VCaP (cell line): ENCODE results near the gene ZC2HC1B.

ENCODE experiments used
- H3K27ac ChIP-seq: fragments of 450-650 bp; 2 replicates; pipeline ENCODE4 v1.5.1; 2017
- TF ChIP-seq, protein P1 (sequence below): fragments of 450-650 bp; conservative IDR thresholded peaks from 2 replicates; pipeline ENCODE4 v1.5.1; 2017; ENCODE audit warnings: mild to moderate bottlenecking, moderate library complexity

ZC2HC1B gene

DNA sequence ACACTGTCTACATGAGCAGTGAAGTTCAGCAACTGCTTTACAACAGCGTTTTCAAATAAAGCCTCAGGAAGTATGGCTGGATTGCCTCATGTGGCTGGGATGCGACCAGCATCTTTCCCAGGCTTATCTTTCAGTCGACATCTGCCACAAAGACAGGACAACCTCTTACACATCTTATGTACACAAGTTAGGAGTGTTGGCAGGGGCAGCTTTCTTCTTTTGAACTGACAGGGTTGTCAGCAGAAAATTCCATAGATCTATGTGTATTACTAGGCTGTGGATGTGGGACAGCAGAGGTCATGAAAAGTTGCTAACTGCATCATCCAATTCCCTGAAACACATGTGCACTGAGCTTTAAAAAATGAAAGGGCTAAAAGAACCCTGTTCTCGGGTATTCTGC is 95.7 kb downstream of the ZC2HC1B start:
- H3K27ac ChIP-seq, result no peak overlapping the region
- TF ChIP-seq, protein P1, sequence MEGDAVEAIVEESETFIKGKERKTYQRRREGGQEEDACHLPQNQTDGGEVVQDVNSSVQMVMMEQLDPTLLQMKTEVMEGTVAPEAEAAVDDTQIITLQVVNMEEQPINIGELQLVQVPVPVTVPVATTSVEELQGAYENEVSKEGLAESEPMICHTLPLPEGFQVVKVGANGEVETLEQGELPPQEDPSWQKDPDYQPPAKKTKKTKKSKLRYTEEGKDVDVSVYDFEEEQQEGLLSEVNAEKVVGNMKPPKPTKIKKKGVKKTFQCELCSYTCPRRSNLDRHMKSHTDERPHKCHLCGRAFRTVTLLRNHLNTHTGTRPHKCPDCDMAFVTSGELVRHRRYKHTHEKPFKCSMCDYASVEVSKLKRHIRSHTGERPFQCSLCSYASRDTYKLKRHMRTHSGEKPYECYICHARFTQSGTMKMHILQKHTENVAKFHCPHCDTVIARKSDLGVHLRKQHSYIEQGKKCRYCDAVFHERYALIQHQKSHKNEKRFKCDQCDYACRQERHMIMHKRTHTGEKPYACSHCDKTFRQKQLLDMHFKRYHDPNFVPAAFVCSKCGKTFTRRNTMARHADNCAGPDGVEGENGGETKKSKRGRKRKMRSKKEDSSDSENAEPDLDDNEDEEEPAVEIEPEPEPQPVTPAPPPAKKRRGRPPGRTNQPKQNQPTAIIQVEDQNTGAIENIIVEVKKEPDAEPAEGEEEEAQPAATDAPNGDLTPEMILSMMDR, result no peak

DNA sequence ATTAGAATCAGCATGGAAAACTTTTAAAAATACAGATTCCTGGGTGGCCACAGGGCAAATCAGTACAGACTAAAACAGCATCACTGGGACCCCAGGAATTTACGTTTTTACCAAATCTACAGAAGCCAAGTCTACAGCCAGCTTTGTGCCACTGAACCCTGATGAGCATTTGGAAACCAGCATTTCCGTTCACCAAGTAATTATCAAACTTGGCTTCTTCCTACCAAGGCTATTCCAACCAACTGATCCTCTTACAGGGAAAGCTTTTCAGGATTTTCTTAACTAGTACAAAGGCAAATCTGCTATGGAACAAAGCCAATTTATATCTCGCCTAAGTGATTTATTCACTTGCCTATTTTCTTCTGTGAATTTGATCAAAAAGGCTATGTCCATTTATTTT is 96.8 kb downstream of the ZC2HC1B start:
- TF ChIP-seq, protein P1, result no peak
- H3K27ac ChIP-seq, result no peak overlapping the region

DNA sequence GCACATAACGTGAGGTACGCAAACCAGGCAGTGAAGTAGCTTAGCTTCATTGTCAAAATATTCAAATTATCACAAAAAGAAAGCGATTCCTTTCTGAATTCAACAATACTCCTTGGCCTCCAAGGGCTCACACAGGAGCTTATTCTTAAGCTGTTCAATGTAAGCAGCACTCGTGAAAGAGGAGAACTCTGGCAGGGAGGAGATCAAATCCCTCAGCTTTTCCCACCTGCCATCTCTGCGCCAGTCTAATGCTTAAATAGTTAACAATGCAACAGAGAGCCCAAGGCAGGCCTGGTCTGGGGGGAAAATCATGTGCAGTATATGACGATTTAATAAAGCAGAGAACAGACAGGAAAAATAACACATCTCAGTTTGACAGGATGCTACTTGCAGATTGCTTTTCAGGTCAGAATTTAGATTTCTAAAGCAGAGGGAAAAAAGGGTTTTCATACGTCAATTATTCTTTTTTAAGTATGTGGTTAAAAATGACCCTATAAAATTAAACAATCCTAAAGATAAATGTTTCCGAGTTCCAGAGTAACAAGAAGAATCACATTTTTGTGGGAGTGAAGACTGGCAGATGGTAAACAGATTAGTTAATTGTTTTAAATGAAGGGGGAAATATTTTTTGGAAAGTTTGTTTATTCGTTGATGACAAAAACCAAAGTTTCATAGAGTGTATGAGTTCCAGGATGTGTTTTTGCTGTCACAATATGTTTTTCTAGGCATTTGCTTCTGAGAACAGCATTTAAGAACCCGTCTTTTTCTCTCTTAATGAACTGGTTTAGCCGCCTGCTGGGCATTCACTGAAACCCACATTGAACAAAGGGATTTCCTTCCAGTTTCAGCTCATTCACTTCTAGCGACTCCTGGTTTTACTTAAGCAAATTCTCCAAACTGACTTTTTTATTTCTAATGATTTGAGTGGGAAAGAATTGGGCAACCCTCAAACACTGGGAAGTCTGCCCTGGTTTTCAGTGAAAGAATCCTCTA is 97.9 kb downstream of the ZC2HC1B start:
- no peak overlapping the region for H3K27ac ChIP-seq
- TF ChIP-seq, protein P1, result peak; percentile 18; the same call in 1 of the 2 replicates

DNA sequence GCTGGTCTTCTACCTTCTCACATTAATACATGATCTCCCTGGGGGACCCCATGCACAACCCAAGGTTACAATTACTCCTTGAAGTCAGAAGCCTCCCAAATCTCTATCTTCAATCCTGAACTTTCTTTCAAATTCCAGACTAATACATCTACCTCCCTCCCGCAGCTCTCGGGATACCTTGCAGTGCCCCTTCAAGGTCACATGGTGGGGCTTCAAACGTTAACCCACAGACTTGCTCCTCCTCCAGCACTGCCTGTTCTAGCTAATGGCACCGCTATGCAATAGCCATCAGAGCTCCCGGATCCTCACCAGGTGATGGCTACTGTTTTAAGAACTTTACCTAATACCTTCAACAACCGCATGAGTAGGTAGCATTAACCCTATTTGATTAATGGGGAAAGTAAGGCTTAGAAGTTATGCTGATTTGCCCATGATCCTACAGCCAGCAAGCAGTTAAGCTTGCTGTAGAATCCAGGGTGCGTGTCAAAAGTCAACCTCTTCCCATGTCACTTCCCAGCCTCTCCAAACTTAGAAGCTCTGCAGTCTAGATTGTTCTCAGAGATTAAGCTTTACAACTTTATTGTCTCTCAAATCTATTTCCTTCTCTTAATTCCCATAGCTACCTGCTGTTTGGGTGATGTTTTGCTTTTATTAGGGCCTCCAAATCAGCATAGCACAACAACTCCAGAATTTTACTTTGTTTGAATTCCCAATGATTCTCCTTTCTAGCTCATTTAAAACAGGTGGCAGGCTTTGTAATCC is 99.1 kb downstream of the ZC2HC1B start:
- TF ChIP-seq, protein P1, result no peak

DNA sequence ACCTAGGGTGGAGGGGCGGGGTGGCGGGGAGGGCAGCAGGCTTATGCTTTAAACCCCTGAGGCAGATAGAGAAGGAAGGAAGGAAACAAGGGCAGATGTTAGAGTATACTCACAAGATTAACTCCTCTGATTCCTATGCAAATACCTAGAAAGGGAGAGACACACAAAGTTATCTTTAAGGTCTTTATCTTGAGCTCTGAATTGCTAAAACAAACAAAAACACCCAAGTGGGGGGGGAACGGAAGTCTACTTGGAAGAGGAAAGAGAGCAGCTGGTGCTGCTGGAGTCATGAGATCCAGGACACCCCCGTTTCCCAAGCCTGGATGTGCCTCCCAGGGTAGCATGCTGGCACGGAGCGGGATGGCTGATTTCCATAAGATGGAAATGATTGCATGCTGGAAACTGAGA is 100.4 kb downstream of the ZC2HC1B start:
- no peak overlapping the region for H3K27ac ChIP-seq
- TF ChIP-seq, protein P1, result no peak

More for the DNA sequence above, 99.1 kb downstream of the ZC2HC1B start:
- no peak overlapping the region for H3K27ac ChIP-seq

DNA sequence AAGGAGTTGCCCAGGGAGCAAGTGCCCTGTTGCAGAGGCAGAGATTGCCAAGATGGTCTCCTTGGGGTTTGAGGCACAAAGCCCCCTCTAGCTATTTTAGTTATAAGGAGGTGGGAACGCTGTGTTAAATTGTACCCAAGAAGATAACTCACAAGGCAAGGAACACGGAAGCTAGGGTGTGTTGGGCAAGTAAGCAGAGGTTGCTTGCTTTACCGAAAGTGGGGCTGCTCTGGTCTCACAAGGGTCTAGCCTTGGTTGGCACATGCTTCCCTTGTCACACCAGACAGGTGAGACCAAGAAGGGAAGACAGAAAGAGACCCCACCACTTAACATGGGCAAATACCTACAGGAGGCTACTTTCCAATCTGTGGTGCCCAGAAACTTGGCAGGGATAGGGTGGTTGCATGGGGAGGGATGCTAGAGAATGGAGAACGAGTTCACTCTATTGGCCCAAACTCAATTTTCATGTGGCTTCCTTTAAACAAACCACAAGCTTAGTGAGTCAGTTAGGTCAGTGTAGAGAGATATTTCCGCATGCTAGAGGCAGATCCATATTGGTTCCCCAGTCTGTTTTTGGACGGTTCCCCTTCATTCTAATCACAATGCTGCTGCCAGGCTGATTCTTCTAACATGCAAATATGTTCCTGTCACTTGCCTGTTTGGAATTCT is 101.4 kb downstream of the ZC2HC1B start:
- TF ChIP-seq, protein P1, result no peak

DNA sequence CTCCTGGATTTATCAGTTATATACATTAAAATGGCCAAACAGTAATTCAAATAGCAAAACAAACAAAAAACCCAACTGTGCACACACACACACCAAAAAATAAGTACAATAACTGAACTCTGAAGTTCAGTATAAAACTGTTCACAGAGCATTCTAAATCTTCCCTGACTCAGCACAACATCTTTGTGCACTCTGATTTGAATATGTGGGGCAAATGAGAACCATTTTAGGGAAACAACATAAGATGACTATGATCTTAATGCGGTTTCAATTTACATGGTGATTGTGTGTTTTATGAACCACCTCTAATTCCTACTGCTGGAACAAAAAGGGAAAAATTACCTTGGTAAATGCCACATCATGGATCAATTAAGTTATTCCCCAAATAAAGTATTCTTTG is 102.0 kb downstream of the ZC2HC1B start:
- H3K27ac ChIP-seq, result no peak overlapping the region

More for the DNA sequence above, 101.4 kb downstream of the ZC2HC1B start:
- H3K27ac ChIP-seq, result no peak overlapping the region

More for the DNA sequence above, 102.0 kb downstream of the ZC2HC1B start:
- TF ChIP-seq, protein P1, result no peak
